Mesendoderm (in vitro differentiated cells): ENCODE measurements around the gene XPOT.

Source experiments
- DNase-seq: peaks from one replicate; pipeline ENCODE4 v3.0.0; 2013
- H2AK5ac ChIP-seq: 2 replicates; pipeline ENCODE4 v1.6.1; 2013; ENCODE audit warnings: low read length, inconsistent platforms
- H2BK120ac ChIP-seq: 2 replicates; pipeline ENCODE4 v1.6.1; 2013; ENCODE audit warnings: low read depth, mild to moderate bottlenecking, low read length, moderate library complexity, mixed read lengths
- H2BK15ac ChIP-seq: replicated peaks from 2 replicates; pipeline ENCODE4 v1.6.1; 2013; ENCODE audit warnings: low read depth, mild to moderate bottlenecking, moderate library complexity
- H2BK5ac ChIP-seq: 2 replicates; pipeline ENCODE4 v1.6.1; 2013; ENCODE audit warnings: low read length, inconsistent platforms
- H3K18ac ChIP-seq: 2 replicates; pipeline ENCODE4 v1.6.1; 2013; ENCODE audit warnings: mild to moderate bottlenecking, low read length, mixed read lengths
- H3K23ac ChIP-seq: one replicate; pipeline ENCODE4 v1.6.1; 2013; ENCODE audit warnings: low read length
- H3K27ac ChIP-seq: 2 replicates; pipeline ENCODE4 v1.5.1; 2013; ENCODE audit warnings: low read depth, mild to moderate bottlenecking, inconsistent platforms, low read length, moderate library complexity
- H3K27me3 ChIP-seq: 2 replicates; pipeline ENCODE4 v1.6.1; 2013; ENCODE audit warnings: low read length, control low read depth, mild to moderate bottlenecking, inconsistent platforms; ENCODE audit not compliant: insufficient read depth, poor library complexity
- H3K36me3 ChIP-seq: 2 replicates; pipeline ENCODE4 v1.6.1; 2013; ENCODE audit warnings: low read length, inconsistent platforms; ENCODE audit not compliant: control insufficient read depth, insufficient read depth
- H3K4ac ChIP-seq: one replicate; pipeline ENCODE4 v1.6.1; 2013; ENCODE audit warnings: low read depth, mild to moderate bottlenecking, low read length, moderate library complexity
- H3K4me1 ChIP-seq: 2 replicates; pipeline ENCODE4 v1.6.1; 2013; ENCODE audit warnings: low read depth, low read length, inconsistent platforms; ENCODE audit not compliant: control insufficient read depth
- H3K4me2 ChIP-seq: 2 replicates; pipeline ENCODE4 v1.6.1; 2013; ENCODE audit warnings: low read length
- H3K4me3 ChIP-seq: 2 replicates; pipeline ENCODE4 v1.5.1; 2013; ENCODE audit warnings: mild to moderate bottlenecking, low read length
- H3K56ac ChIP-seq: one replicate; pipeline ENCODE4 v1.6.1; 2013; ENCODE audit warnings: low read length
- H3K79me1 ChIP-seq: 2 replicates; pipeline ENCODE4 v1.6.1; 2013; ENCODE audit warnings: low read length, inconsistent platforms
- H3K79me2 ChIP-seq: 2 replicates; pipeline ENCODE4 v1.6.1; 2013; ENCODE audit warnings: mild to moderate bottlenecking, low read length; ENCODE audit not compliant: control insufficient read depth, insufficient read depth
- H3K9ac ChIP-seq: 2 replicates; pipeline ENCODE4 v1.6.1; 2013; ENCODE audit warnings: low read length, inconsistent platforms
- H4K5ac ChIP-seq: one replicate; pipeline ENCODE4 v1.6.1; 2013; ENCODE audit warnings: low read length
- H4K8ac ChIP-seq: one replicate; pipeline ENCODE4 v1.6.1; 2013; ENCODE audit warnings: low read depth, mild to moderate bottlenecking, control low read depth, low read length, moderate library complexity
- WGBS: extraction: QIAGEN DNeasy Blood & Tissue Kit; methylation state at CpG from one replicate; pipeline ENCODE4 v1.1.7; 2013; ENCODE audit warnings: low lambda C conversion rate, missing lambda C conversion rate; ENCODE audit not compliant: insufficient coverage; ENCODE audit errors: extremely low coverage; 5-methylcytosine and 5-hydroxymethylcytosine counted together

Gene XPOT

GRCh38 chr12:64455506-64455905, 51.3 kb downstream of the XPOT start:
- Histone ChIP-seq H3K4ac (no peak overlapping the region), H3K4me1 (peaks cover 3% of the 10 kb centered on the region), H3K18ac (no peak overlapping the region), H2BK15ac (no peak overlapping the region), H4K5ac (no peak overlapping the region), H2BK120ac (no peak overlapping the region), H2AK5ac (no peak overlapping the region), H3K36me3 (no peaks in the 10 kb centered on the region), H3K9ac (no peak overlapping the region), H3K27ac (no peak overlapping the region), H3K79me1 (peaks cover 10% of the 10 kb centered on the region), H3K79me2 (peaks cover 30% of the 10 kb centered on the region), H2BK5ac (no peak overlapping the region), H3K56ac (no peak overlapping the region), H3K4me3 (no peak overlapping the region), H3K23ac (no peak overlapping the region), H3K27me3 (no peaks in the 10 kb centered on the region), H4K8ac (no peak overlapping the region), H3K4me2 (no peak overlapping the region)
- DNase-seq: no peak
- no CpG with 5 or more reads among the region's 1 CpG for WGBS

- Histone ChIP-seq H2BK5ac (no peak overlapping the region), H3K27me3 (no peaks in the 10 kb centered on the region), H3K4me2 (no peak overlapping the region), H3K23ac (no peak overlapping the region), H3K79me2 (peaks cover 30% of the 10 kb centered on the region), H3K27ac (no peak overlapping the region), H3K79me1 (peaks cover 10% of the 10 kb centered on the region), H3K4me3 (no peak overlapping the region), H3K9ac (no peak overlapping the region), H3K4ac (no peak overlapping the region), H3K18ac (no peak overlapping the region), H3K4me1 (peaks cover 3% of the 10 kb centered on the region), H3K36me3 (no peaks in the 10 kb centered on the region), H2BK15ac (no peak overlapping the region), H2AK5ac (no peak overlapping the region), H2BK120ac (no peak overlapping the region), H4K8ac (no peak overlapping the region), H4K5ac (no peak overlapping the region), H3K56ac (no peak overlapping the region)
- no peak for DNase-seq
These were observed 51.9 kb downstream of the XPOT start for GRCh38 chr12:64456119-64456518.

GRCh38 chr12:64457032-64457431, 52.8 kb downstream of the XPOT start:
- no peak overlapping the region for H2AK5ac ChIP-seq
- no peak overlapping the region for H2BK120ac ChIP-seq
- DNase-seq: peak; percentile 31
- no CpG with 5 or more reads among the region's 6 CpGs for WGBS
- H3K9ac ChIP-seq: no peak overlapping the region
- no peak overlapping the region for H3K4ac ChIP-seq
- no peaks in the 10 kb centered on the region for H3K36me3 ChIP-seq
- H4K8ac ChIP-seq: no peak overlapping the region
- H3K18ac ChIP-seq: no peak overlapping the region
- no peak overlapping the region for H3K23ac ChIP-seq
- H2BK15ac ChIP-seq: no peak overlapping the region
- no peak overlapping the region for H3K56ac ChIP-seq
- H3K79me1 ChIP-seq: peaks cover 12% of the 10 kb centered on the region
- no peak overlapping the region for H3K4me3 ChIP-seq
- H3K4me1 ChIP-seq: peaks cover 3% of the 10 kb centered on the region
- no peak overlapping the region for H2BK5ac ChIP-seq
- H3K4me2 ChIP-seq: no peak overlapping the region
- peaks cover 30% of the 10 kb centered on the region for H3K79me2 ChIP-seq
- H3K27me3 ChIP-seq: no peaks in the 10 kb centered on the region
- H3K27ac ChIP-seq: no peak overlapping the region
- no peak overlapping the region for H4K5ac ChIP-seq

GRCh38 chr12:64457466-64457865, 53.3 kb downstream of the XPOT start:
- Histone ChIP-seq H3K36me3 (no peaks in the 10 kb centered on the region), H3K4ac (no peak overlapping the region), H3K4me2 (no peak overlapping the region), H3K27ac (no peak overlapping the region), H2BK15ac (no peak overlapping the region), H4K8ac (no peak overlapping the region), H3K23ac (no peak overlapping the region), H3K4me1 (peaks cover 3% of the 10 kb centered on the region), H2AK5ac (no peak overlapping the region), H3K18ac (no peak overlapping the region), H3K27me3 (no peaks in the 10 kb centered on the region), H3K56ac (no peak overlapping the region), H3K79me2 (peaks cover 27% of the 10 kb centered on the region), H2BK120ac (no peak overlapping the region), H4K5ac (no peak overlapping the region), H3K79me1 (peaks cover 12% of the 10 kb centered on the region), H3K4me3 (no peak overlapping the region), H3K9ac (no peak overlapping the region), H2BK5ac (no peak overlapping the region)
- no CpG with 5 or more reads among the region's 3 CpGs for WGBS
- no peak for DNase-seq

GRCh38 chr12:64457923-64458322, 53.7 kb downstream of the XPOT start:
- Histone ChIP-seq H3K79me2 (peaks cover 23% of the 10 kb centered on the region), H2BK15ac (no peak overlapping the region), H3K36me3 (no peaks in the 10 kb centered on the region), H3K56ac (no peak overlapping the region), H3K27me3 (no peaks in the 10 kb centered on the region), H3K18ac (no peak overlapping the region), H3K23ac (no peak overlapping the region), H3K4me3 (no peak overlapping the region), H2BK5ac (no peak overlapping the region), H3K4me1 (peaks cover 3% of the 10 kb centered on the region), H4K8ac (no peak overlapping the region), H3K4ac (no peak overlapping the region), H2BK120ac (no peak overlapping the region), H3K9ac (no peak overlapping the region), H2AK5ac (no peak overlapping the region), H4K5ac (no peak overlapping the region), H3K27ac (no peak overlapping the region), H3K79me1 (peaks cover 12% of the 10 kb centered on the region), H3K4me2 (no peak overlapping the region)
- no CpG with 5 or more reads among the region's 4 CpGs for WGBS
- no peak for DNase-seq

- no peak overlapping the region for H2BK5ac ChIP-seq
- no peak overlapping the region for H4K8ac ChIP-seq
- peaks cover 3% of the 10 kb centered on the region for H3K4me1 ChIP-seq
- H3K18ac ChIP-seq: no peak overlapping the region
- peak overlapping the region; percentile 3 for H3K9ac ChIP-seq
- H2AK5ac ChIP-seq: no peak overlapping the region
- H2BK15ac ChIP-seq: no peak overlapping the region
- no peak overlapping the region for H3K4me2 ChIP-seq
- peaks cover 12% of the 10 kb centered on the region for H3K79me1 ChIP-seq
- H3K27me3 ChIP-seq: no peaks in the 10 kb centered on the region
- H3K4me3 ChIP-seq: no peak overlapping the region
- H3K56ac ChIP-seq: no peak overlapping the region
- H3K36me3 ChIP-seq: no peaks in the 10 kb centered on the region
- H3K23ac ChIP-seq: no peak overlapping the region
- no peak overlapping the region for H3K27ac ChIP-seq
- peak; percentile 10 for DNase-seq
- no peak overlapping the region for H4K5ac ChIP-seq
- no CpG with 5 or more reads among the region's 3 CpGs for WGBS
- H3K4ac ChIP-seq: no peak overlapping the region
- H3K79me2 ChIP-seq: peaks cover 17% of the 10 kb centered on the region
- no peak overlapping the region for H2BK120ac ChIP-seq
These were observed 55.3 kb downstream of the XPOT start for GRCh38 chr12:64459394-64459891.
